Hepatocyte (in vitro differentiated cells): ENCODE results near the gene KLHL12.

ENCODE experiments used
- CTCF ChIP-seq: fragments of 200-600 bp; sonication (generic); IDR thresholded peaks from 2 replicates; pipeline ENCODE4 v1.5.1; 2016; ENCODE audit warnings: antibody characterized with exemption, mild to moderate bottlenecking; ENCODE audit not compliant: poor library complexity
- EZH2 ChIP-seq: fragments of 200-600 bp; sonication (generic); IDR thresholded peaks from 2 replicates; pipeline ENCODE4 v1.6.1; 2016; ENCODE audit warnings: antibody characterized with exemption, mild to moderate bottlenecking, borderline replicate concordance

DNA sequence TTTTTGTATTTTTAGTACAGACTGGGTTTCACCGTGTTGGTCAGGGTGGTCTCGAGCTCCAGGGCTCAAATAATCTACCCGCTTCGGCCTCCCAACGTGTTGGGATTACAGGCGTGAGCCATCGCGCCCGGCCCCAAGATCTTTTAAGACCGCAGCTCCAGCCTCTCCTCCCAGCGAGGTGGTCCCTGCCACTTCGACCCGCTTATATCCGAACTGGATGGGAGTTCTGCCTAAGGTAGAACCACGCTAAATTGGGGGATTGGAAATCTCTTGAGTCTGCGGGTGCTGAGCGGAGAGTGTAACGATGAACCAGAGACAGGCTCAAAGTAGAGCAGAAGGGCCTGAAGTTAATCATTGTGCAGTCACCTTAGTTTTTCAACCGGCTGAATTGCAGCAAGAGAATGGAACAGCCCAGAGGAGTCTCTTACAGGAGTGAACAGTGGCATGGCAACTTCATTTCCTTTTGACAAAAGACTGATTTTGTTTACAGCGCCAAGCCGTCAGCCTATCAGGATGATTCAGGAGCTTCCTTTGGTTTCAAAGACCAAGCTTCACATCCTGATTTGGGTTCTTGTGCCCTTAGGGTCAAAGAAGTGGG is 40.7 kb upstream of the KLHL12 start:
- TF ChIP-seq CTCF = no peak
- TF ChIP-seq EZH2 = no peak
